A549 (cell line): ENCODE data around the gene HUNK. TPM values are rescaled to one million over a fixed set of nuclear protein-coding genes. Genes with fewer than 3 reads are reported as not detected.

Experiments used
- ATAC-seq, 2 experiments: fragments of 200-7000 bp in 1 of 2; fragments of >200 bp in 1 of 2; cut with Nextera tagmentation in 1 of 2; cut with Tn5 transposase in 1 of 2; 3 replicates each; pipeline versions ENCODE4 v1.8.0 to v1.9.1; 2018 to 2020; ENCODE audit warnings: mild to moderate bottlenecking in 1 of 2, moderate library complexity in 1 of 2
- CTCF ChIA-PET: fragments of 300-600 bp; sonication (Branson Sonifier 250); formaldehyde crosslinking; extraction: SDS; loops from one replicate; lab custom pipeline; 2021; ENCODE audit warnings: antibody characterized with exemption, inconsistent platforms; lab: Yijun Ruan, JAX
- POLR2A ChIA-PET: fragments of 350-600 bp; formaldehyde crosslinking; extraction: SDS; loops from one replicate; lab custom pipeline; 2021; ENCODE audit warnings: antibody characterized with exemption, inconsistent platforms; lab: Yijun Ruan, JAX
- DNase-seq, 2 experiments: peaks; one replicate each; pipeline versions ENCODE4 v3.0.0 to v3.0.0-alpha.2; 2011 to 2016; ENCODE audit warnings: low read depth in 1 of 2, low spot score in 1 of 2
- FAIRE-seq: peaks from 2 replicates; lab custom pipeline; 2011; peaks lifted over from hg19 to GRCh38; lab: Jason Lieb, UNC
- H3K27ac ChIP-seq, 2 experiments: fragments of >200 bp; sonication (Bioruptor Twin); formaldehyde crosslinking; 3 replicates each; pipeline ENCODE4 v1.5.1; 2016 to 2017
- H3K4me1 ChIP-seq: fragments of >200 bp; sonication (Bioruptor Twin); formaldehyde crosslinking; 3 replicates; pipeline ENCODE4 v1.6.1; 2016
- H3K4me2 ChIP-seq: fragments of >200 bp; sonication (Bioruptor Twin); formaldehyde crosslinking; 3 replicates; pipeline ENCODE4 v1.6.1; 2016
- H3K4me3 ChIP-seq: fragments of >200 bp; sonication (Bioruptor Twin); formaldehyde crosslinking; 3 replicates; pipeline ENCODE4 v1.5.1; 2016
- H3K9me3 ChIP-seq: fragments of >200 bp; sonication (Bioruptor Twin); formaldehyde crosslinking; 3 replicates; pipeline ENCODE4 v1.6.1; 2016
- ATOH8 ChIP-seq: fragments of 250-450 bp; sonication (Bioruptor Pico); IDR thresholded peaks from 2 replicates; pipeline ENCODE4 v1.5.0; 2020; ENCODE audit warnings: low read depth, mild to moderate bottlenecking, moderate library complexity
- EHMT2 ChIP-seq: fragments of 200-600 bp; sonication (generic); IDR thresholded peaks from 2 replicates; pipeline ENCODE4 v1.6.1; 2016; ENCODE audit warnings: antibody characterized with exemption, low read depth, mild to moderate bottlenecking, moderate library complexity
- ELK1 ChIP-seq: fragments of 150-350 bp; IDR thresholded peaks from 2 replicates; pipeline ENCODE4 v1.6.1; 2014; ENCODE audit warnings: low read depth, mild to moderate bottlenecking, low read length
- HDAC2 ChIP-seq: fragments of 200-600 bp; sonication (generic); IDR thresholded peaks from 2 replicates; pipeline ENCODE4 v1.6.1; 2016
- HEYL ChIP-seq: fragments of 250-450 bp; sonication (Bioruptor Pico); IDR thresholded peaks from 2 replicates; pipeline ENCODE4 v1.8.0; 2021; ENCODE audit warnings: mild to moderate bottlenecking, moderate library complexity
- JUN ChIP-seq, 2 experiments: fragments of >200 bp; sonication (Bioruptor Twin); formaldehyde crosslinking; IDR thresholded peaks; 2 replicates in 1 of 2; 3 replicates in 1 of 2; pipeline ENCODE4 v1.6.1; 2016 to 2017
- JUNB ChIP-seq: fragments of >200 bp; sonication (Bioruptor Twin); formaldehyde crosslinking; IDR thresholded peaks from 2 replicates; pipeline ENCODE4 v1.6.1; 2016
- KDM1A ChIP-seq: fragments of 200-600 bp; sonication (generic); IDR thresholded peaks from 2 replicates; pipeline ENCODE4 v1.6.1; 2016; ENCODE audit warnings: low read depth, mild to moderate bottlenecking
- KDM5A ChIP-seq: fragments of 200-600 bp; sonication (generic); IDR thresholded peaks from 2 replicates; pipeline ENCODE4 v1.6.1; 2016; ENCODE audit warnings: antibody characterized with exemption, mild to moderate bottlenecking
- MAZ ChIP-seq: fragments of 150-350 bp; IDR thresholded peaks from 2 replicates; pipeline ENCODE4 v1.6.1; 2014; ENCODE audit warnings: antibody characterized with exemption, low read depth, low read length, borderline replicate concordance
- NPAS2 ChIP-seq: fragments of 250-450 bp; sonication (Bioruptor Pico); IDR thresholded peaks from 2 replicates; pipeline ENCODE4 v1.8.0; 2022; ENCODE audit warnings: mild to moderate bottlenecking, moderate library complexity, borderline replicate concordance
- PBX3 ChIP-seq: IDR thresholded peaks from 2 replicates; pipeline ENCODE4 v1.6.1; 2012
- POLR2AphosphoS2 ChIP-seq: conservative IDR thresholded peaks from 2 replicates; pipeline ENCODE4 v1.6.1; 2012; ENCODE audit warnings: low read length, improper control_type of control experiment, inconsistent platforms
- SREBF2 ChIP-seq: fragments of 450-650 bp; IDR thresholded peaks from 2 replicates; pipeline ENCODE4 v1.6.1; 2014; ENCODE audit warnings: mild to moderate bottlenecking, moderate library complexity
- TP53 ChIP-seq: fragments of 250-450 bp; sonication (Bioruptor Pico); IDR thresholded peaks from 2 replicates; pipeline ENCODE4 v1.5.0; 2021; ENCODE audit warnings: mild to moderate bottlenecking, moderate library complexity
- WGBS: methylation state at CpG from one replicate; pipeline ENCODE4 v1.1.6; 2017; ENCODE audit errors: missing lambda C conversion rate; 5-methylcytosine and 5-hydroxymethylcytosine counted together
- polyA plus RNA-seq, 4 experiments: library from polyadenylated mRNA; depleted of rRNA in 3 of 4; stranded (reverse); fragments of >200 nt; fragmentation: RNase III in 1 of 4; extraction: RNeasy Plus Mini Kit Qiagen cat#74134 plus additional on column Dnase treatment in 1 of 4; gene quantifications; 2 replicates in 3 of 4; 3 replicates in 1 of 4; pipeline ENCODE4 v1.2.3, GENCODE V29; 2011 to 2017
- TF ChIP-seq, protein P1 (sequence below): fragments of >200 bp; sonication (Bioruptor Twin); formaldehyde crosslinking; IDR thresholded peaks from 3 replicates; pipeline ENCODE4 v1.6.1; 2016

HUNK gene
- polyA plus RNA-seq, 2 of the 4 experiments (the other 2 are of a cell fraction) = 0.44 to 0.52 TPM

GRCh38 chr21:31903896-31904295, 31.1 kb downstream of the HUNK start:
- no peaks in the 10 kb centered on the region for H3K9me3 ChIP-seq
- H3K4me2 ChIP-seq = no peak overlapping the region
- ChIA-PET POLR2A (no interaction called here), CTCF (no interaction called here)
- H3K27ac ChIP-seq = no peak overlapping the region
- H3K4me1 ChIP-seq = peaks cover 3% of the 10 kb centered on the region; the same call in 1 of the 3 replicates
- DNase-seq (no peak), FAIRE-seq (no peak)
- TF ChIP-seq SREBF2 = no peak
- no peak for TF ChIP-seq HEYL
- TF ChIP-seq, all 56 proteins: peak for 0
- 43% methylated on average over 3 of the region's 3 CpGs for WGBS
- no peak for ATAC-seq
- no peak overlapping the region for H3K4me3 ChIP-seq

DNA sequence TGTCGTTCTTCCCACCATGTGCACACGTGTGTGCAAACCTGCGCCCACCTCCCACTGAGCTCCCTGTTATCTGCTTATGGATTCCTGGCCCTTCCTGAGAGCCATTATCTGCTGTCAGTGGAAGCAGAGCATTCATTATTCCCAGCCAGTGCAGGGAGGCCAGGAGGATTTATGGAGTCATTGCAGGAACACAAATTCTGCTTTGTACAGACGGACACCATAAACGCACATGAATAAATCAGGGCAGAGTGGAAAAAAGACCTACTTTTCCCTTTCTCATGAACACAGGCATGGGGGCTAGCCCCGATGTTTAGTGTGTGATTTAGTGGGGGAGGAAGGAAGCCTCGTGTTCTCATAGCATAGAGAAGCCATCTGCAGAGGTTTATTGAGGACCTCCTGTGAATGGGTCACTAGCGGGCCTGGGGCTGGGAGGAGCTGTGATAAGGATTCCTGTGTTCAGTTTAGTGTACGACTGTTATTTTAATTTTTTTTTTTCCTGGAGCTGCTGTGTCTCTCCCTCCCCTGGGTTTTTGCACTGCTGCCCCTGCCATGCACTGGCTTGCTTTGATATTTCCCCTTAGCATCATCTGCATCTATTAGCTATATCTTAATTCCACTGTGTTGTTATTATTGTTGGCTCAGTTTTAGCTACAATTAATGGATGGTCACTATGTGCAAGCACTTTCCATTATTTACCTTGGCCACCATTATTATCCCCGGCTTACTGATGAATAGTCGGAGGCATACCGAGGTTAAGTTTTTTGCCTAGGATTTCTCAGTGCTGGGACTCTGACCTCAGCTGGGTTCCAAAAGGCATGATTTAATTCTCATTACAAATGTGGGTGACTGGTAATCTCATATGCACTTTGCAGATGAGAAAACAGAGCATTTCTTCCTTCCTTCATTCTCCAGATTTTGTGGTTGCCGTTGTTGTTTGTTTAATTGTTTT, 33.0 kb downstream of the HUNK start:
- WGBS = 71% methylated on average over 13 of the region's 13 CpGs
- no peak overlapping the region for H3K4me3 ChIP-seq
- DNase-seq = no peak
- TF ChIP-seq PBX3 = no peak
- TF ChIP-seq, protein P1, sequence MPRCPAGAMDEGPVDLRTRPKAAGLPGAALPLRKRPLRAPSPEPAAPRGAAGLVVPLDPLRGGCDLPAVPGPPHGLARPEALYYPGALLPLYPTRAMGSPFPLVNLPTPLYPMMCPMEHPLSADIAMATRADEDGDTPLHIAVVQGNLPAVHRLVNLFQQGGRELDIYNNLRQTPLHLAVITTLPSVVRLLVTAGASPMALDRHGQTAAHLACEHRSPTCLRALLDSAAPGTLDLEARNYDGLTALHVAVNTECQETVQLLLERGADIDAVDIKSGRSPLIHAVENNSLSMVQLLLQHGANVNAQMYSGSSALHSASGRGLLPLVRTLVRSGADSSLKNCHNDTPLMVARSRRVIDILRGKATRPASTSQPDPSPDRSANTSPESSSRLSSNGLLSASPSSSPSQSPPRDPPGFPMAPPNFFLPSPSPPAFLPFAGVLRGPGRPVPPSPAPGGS = no peak
- no peak for TF ChIP-seq POLR2AphosphoS2
- TF ChIP-seq JUN (IDR thresholded peaks at IDR 0.05) = no peak
- TF ChIP-seq JUNB = no peak
- TF ChIP-seq, all 56 proteins: peak for 0
- Histone ChIP-seq H3K9me3 (no peaks in the 10 kb centered on the region), H3K4me1 (peaks cover 3% of the 10 kb centered on the region; the same call in 1 of the 3 replicates), H3K27ac (no peak overlapping the region), H3K4me2 (no peak overlapping the region)
- FAIRE-seq = no peak
- no peak for ATAC-seq
- ChIA-PET POLR2A (no interaction called here), CTCF (no interaction called here)

GRCh38 chr21:31908106-31909031, 35.5 kb downstream of the HUNK start:
- 72% methylated on average over 20 of the region's 20 CpGs for WGBS
- no peak overlapping the region for H3K4me3 ChIP-seq
- H3K27ac ChIP-seq = no peak overlapping the region; a peak in 1 of 6 replicates
- no peak overlapping the region for H3K4me2 ChIP-seq
- ATAC-seq = no peak
- DNase-seq = no peak
- no peak for FAIRE-seq
- CTCF ChIA-PET = no interaction called here
- H3K9me3 ChIP-seq = no peaks in the 10 kb centered on the region
- peaks cover 3% of the 10 kb centered on the region; the same call in 1 of the 3 replicates for H3K4me1 ChIP-seq
- TF ChIP-seq ATOH8 (CRISPR knock-in tag) = no peak
- no peak for TF ChIP-seq EHMT2
- TF ChIP-seq NPAS2 (CRISPR knock-in tag) = no peak
- TF ChIP-seq KDM5A = no peak
- TF ChIP-seq PBX3 = no peak
- TF ChIP-seq ELK1 = no peak
- TF ChIP-seq KDM1A = no peak
- no peak for TF ChIP-seq MAZ
- TF ChIP-seq TP53 = no peak
- no peak for TF ChIP-seq HDAC2
- POLR2A ChIA-PET = no interaction called here
